T-helper 2 cell (primary cell): ENCODE results near the gene LARP4B.

Source experiments
- DNase-seq, 5 experiments: peaks; one replicate each; pipeline versions ENCODE4 v3.0.0 to v3.0.0-alpha.2; 2012 to 2022

LARP4B gene

DNA sequence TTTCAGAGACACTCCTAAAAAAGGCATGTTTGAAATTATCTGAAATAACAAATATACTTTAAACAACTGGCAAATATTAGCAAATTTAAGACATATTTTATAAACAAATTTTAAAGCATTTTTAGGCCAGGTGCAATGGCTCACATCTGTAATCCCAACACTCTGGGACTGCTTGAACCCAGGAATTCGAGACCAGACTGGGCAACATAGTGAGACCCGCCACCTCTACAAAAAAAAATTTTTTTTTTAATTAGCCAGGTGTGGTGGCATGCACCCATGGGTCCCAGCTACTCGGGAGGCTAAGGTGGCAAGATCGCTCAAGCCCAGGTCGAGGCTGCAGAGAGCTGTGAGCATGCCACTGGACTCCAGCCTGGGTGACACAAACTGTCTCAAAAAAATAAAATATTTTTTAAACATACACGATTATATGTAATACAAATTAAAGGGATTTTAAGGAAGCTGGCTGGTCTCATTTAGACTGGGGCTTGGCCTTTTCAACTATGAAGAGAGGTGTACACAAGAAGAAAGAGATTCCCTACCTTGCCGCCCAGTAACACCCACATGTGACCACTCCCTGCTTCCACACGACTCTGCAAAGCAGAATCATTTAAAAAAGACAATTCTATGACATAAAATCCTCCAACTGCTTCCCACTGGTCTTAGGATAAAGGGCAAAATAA, 7.5 kb downstream of the LARP4B start:
- no peak for DNase-seq

DNA sequence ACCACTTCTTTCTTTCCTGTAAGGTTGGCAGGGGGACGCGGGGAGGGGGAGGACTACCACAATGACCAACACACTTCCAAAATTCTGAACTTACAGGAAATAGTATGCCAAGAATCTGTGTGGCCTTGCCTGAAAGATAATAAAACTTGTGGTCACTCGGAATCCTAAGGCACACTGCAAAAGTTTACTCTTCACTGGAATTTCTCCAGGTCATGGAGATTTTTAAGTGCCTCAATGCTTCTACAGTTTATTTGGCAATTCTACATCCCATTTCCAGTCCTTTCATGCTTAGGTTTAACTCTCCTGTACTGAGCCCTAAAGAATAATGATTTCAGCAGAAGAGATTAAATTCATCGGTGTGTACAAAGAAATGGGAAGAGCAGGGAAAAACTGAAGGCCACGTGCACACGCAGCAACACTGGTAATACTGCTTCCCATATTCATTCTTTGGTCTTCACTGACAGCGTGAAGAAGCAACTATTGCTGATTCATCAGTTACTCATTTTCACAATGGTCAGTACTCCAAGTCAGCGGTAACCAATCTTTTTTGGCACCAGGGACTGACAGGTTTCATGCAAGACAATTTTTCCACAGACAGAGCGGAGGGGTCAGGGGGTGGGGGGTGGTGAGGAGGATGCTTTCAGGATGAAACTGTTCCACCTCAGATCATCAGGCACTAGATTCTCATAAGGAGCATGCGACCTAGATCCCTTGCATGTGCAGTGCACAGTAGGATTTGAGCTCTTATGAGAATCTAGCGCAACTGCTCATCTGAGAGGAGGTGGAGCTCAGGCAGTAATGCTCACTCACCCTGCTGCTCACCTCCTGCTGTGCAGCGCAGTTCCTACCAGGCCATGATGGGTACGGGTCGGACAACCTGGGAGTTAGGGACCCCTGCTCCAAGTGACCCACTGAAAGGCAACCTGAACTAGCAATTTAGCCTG, 9.8 kb downstream of the LARP4B start:
- DNase-seq, result no peak

- DNase-seq, result no peak
Observed at GRCh38 chr10:920450-920849, 11.1 kb downstream of the LARP4B start.

GRCh38 chr10:919481-919880, 12.0 kb downstream of the LARP4B start:
- DNase-seq, result no peak

- DNase-seq, result no peak
Observed at GRCh38 chr10:917999-918398, 13.5 kb downstream of the LARP4B start.

DNA sequence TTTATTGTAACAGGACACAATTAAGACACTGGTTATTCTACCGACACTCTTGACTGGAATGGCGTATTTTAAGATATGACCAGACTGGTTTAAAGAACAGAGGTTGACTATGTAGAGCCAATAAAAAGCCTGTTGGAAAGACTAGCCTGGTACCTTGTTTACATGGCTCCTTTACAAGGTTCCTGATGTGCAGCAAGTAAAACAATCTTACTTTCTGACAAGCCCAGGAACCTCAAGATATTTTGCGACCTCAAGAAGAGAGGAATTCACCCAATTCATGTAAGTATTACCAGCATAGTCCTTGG, 14.1 kb downstream of the LARP4B start:
- DNase-seq, result no peak

- DNase-seq, result no peak
Observed at GRCh38 chr10:916716-917415, 14.6 kb downstream of the LARP4B start.

DNA sequence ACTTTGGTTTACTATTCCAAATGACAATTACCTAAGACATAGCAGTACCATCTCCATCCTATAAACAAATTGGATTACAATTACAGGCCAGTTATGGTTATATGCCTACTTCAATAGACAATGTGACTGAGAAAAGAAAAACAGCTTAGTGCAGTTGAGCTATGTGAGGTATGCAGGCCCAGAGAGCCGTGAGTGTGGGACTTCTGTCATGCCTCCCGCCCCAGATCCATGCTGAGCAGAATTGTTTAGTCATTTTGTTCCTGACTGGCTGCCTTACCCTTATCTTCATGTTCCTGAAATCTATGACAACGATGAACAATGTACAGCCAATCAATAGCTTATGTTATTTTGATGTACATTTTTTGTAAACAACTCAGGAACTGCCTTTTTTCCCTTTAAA, 21.7 kb downstream of the LARP4B start:
- no peak for DNase-seq

GRCh38 chr10:905972-906371, 25.5 kb downstream of the LARP4B start:
- no peak for DNase-seq

DNA sequence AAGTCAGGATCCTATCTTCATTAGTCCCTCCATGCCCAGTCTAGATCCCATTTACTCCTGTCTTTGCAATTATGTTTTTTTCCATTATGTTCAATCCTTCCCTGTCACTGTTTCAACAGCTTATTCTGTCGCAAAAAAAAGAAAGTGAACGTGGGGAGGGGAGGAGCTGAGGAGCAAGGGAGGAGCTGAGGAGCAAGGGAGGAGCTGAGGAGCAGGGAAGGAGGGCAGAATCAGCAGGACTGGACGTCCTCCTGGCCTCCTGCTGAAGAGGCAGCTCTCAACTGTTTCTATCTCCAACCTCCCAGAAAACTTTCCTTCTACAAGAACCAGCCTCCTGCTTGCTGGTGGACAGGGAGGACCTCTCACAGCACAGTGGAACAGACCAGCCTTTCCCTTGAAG, 26.0 kb downstream of the LARP4B start:
- DNase-seq, result no peak

DNA sequence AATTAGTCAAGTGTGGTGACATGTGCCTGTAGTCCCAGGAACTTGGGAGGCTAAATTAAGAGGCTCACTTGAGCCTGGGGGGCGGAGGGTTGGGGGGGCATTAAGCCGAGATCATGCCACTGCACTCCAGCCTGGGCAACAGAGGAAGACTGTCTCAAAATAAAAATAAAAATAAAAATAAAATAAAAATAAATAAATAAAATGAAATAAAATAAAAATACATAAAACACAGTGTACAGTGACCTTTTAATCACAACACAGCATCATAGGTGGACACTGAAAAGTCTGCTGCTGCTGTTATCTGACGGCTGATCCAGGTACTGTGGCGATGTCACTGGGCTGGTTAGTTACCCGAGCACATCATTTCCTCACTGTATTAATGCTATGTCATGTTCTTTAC, 27.1 kb downstream of the LARP4B start:
- no peak for DNase-seq

- no peak for DNase-seq
Observed at GRCh38 chr10:898141-898540, 33.4 kb downstream of the LARP4B start.

DNA sequence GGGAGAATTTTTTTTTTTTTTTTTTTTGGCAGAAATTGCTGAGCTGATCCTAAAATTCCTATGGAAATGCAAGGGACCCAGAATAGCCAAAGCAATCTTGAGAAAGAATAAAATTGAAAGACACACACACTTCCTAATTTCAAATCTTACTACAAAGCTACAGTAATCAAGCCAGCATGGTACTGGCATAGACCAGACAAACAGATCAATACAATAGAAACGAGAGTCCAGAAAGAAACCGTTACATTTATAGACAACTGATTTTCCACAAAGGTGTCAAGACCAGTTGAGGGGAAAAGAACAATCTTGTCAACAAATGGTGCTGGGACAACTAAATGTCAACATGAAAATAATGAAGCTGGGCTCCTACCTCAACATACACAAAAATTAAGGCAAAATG, 34.5 kb downstream of the LARP4B start:
- no peak for DNase-seq

DNA sequence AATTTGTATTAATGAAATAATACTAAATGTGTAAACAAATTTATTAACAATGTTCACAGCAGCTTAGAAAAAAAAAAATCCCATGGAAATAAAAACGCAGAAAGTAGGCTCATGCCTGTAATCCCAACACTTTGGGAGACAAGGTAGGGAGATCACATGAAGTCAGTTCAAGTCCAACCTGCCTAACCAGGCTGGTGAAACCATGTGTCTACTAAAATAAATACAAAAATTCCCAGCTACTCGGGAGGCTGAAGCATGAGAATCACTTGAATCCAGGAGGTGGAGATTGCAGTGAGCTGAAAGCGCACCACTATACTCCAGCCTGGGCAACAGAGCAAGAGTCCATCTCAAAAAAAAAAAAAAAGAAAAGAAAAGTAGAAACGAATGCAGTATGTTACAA, 36.2 kb downstream of the LARP4B start:
- no peak for DNase-seq

- DNase-seq, result no peak
Observed at GRCh38 chr10:878895-879294, 52.6 kb downstream of the LARP4B start.

DNA sequence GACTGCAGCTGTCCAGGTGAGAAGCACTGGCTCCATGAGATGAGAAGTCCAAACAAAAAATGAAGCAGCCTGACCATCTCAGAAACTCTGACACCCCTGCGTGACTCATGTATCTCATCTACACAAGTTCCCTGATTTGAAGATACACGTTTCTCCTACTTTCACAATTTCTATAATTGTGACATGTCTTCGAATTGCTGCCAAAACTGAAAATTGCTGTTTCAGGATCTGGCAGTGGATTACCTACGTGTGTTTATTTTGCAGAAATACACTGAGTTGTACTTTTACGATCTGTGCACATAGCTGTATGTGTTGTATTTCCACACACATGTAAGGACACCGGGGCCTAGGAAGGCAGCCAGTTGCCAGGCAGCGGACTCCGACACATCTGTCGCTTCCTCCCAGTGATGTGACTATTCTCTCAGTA, 53.2 kb downstream of the LARP4B start:
- no peak for DNase-seq

- DNase-seq, result no peak
Observed at GRCh38 chr10:876438-876837, 55.1 kb downstream of the LARP4B start.

- DNase-seq, result no peak
Observed at GRCh38 chr10:873020-873419, 58.5 kb downstream of the LARP4B start.

- DNase-seq, result no peak
Observed at GRCh38 chr10:871951-872403, 59.5 kb downstream of the LARP4B start.

DNA sequence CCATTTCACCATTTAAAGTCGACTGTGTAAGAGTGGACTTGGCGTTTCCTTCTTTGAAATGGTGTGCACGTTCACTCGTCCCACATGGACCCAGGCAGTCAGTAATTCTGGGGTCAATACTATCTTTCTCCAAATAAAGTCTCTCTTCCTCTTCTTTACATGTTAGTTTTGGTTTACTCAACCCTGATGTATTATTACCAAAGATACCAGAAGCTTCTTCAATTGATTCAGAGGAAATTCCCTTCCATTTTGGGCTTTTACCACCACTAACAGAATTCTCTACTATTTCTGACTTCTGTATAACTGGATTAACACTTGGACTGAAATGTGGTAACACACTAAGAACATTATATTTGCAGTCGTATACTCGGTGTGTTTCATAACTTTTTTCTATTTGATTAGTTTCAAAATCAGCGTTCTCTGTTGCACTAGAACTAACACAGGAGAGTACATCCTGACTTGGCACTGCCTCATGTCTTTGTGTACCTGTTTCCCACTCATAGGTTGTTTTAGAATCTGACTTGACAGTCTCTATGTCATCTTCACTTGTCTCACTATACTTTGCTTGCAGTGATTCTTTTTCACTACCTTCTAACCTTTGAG, 60.8 kb downstream of the LARP4B start:
- no peak for DNase-seq

DNA sequence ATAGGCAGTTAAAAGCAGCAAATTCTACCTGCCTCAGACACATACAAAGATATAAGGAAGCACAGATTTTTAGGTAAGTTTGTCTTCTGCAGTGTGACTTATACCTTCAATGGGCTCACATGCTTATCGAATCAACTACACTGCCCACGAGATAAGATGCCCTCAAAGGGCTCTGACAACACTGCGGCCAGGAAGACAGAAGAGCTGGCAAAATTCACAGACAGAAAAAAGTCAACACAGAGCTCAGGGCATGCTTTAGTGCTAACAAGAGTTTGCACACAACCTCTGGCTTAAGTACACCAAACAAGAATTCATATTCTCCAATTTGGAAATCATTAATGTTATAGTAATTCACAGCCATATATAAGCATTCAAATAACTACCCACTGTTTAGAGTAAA, 62.3 kb downstream of the LARP4B start:
- DNase-seq, result no peak

DNA sequence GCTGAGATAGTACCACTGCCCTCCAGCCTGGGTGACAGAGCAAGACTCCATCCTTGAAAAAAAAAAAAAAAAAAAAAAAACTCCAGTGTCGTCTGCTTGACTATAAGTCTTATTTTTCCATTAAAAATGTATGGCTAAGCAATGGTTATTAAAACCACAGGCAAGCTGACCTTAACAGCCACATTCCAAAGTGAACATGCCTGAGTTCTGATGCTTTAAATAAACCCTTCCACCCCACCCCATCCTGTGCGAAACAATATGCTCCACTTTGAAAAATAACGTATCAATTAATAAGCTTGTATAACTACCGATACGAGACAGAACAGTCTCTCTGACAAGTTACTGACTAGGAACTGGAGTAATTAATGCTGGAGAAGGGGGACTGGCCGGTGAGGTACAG, 63.7 kb downstream of the LARP4B start:
- DNase-seq, result no peak

DNA sequence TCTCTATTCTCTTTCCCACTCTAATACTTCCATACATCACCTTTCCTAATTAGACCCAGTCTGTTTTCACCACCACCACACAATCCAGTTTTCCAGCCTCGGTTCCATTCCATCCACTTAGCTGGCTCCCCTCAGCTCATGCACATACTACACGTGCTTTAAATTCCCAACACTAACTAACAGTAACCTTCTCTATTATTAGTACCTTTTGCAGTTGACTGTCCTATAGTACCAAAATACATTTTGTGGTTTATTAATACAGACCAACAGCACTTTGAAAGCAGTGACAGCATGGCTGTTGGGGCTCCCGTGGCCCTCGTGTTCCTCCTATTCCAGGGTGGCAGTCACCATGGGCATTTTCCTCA, 64.9 kb downstream of the LARP4B start:
- DNase-seq, result no peak
